HEK293T (cell line): ENCODE measurements around the gene SMPD3.

Source experiments
- CTCF ChIA-PET: fragments of 350-600 bp; formaldehyde crosslinking; extraction: SDS; loops from one replicate; lab custom pipeline; 2021; ENCODE audit warnings: antibody characterized with exemption, inconsistent platforms; lab: Yijun Ruan, JAX
- POLR2A ChIA-PET: fragments of 350-600 bp; formaldehyde crosslinking; extraction: SDS; loops from one replicate; lab custom pipeline; 2020; ENCODE audit warnings: antibody characterized with exemption, inconsistent platforms; lab: Yijun Ruan, JAX
- DNase-seq: peaks from one replicate; pipeline ENCODE4 v3.0.0; 2012; ENCODE audit warnings: mixed read lengths; ENCODE audit errors: extremely low spot score
- ARNT ChIP-seq: fragments of 450-650 bp; IDR thresholded peaks from 2 replicates; pipeline ENCODE4 v1.6.1; 2017; ENCODE audit warnings: mild to moderate bottlenecking
- BHLHE40 ChIP-seq: fragments of 450-650 bp; IDR thresholded peaks from 2 replicates; pipeline ENCODE4 v1.6.1; 2016; ENCODE audit warnings: mild to moderate bottlenecking, moderate library complexity, borderline replicate concordance
- CTBP1 ChIP-seq: fragments of 450-650 bp; IDR thresholded peaks from 2 replicates; pipeline ENCODE4 v1.6.1; 2016; ENCODE audit warnings: borderline replicate concordance
- ELF4 ChIP-seq: fragments of 450-650 bp; IDR thresholded peaks from 2 replicates; pipeline ENCODE4 v1.6.1; 2017; ENCODE audit warnings: antibody characterized with exemption
- FOXA1 ChIP-seq: fragments of 450-650 bp; IDR thresholded peaks from 2 replicates; pipeline ENCODE4 v1.6.1; 2016; ENCODE audit warnings: mild to moderate bottlenecking
- FOXK2 ChIP-seq: fragments of 450-650 bp; IDR thresholded peaks from 2 replicates; pipeline ENCODE4 v1.6.1; 2016; ENCODE audit warnings: mild to moderate bottlenecking
- FOXM1 ChIP-seq: fragments of 450-650 bp; IDR thresholded peaks from 2 replicates; pipeline ENCODE4 v1.6.1; 2017; ENCODE audit warnings: mild to moderate bottlenecking, borderline replicate concordance
- HDGF ChIP-seq: fragments of 450-650 bp; IDR thresholded peaks from 2 replicates; pipeline ENCODE4 v1.6.1; 2017; ENCODE audit warnings: antibody characterized with exemption, borderline replicate concordance
- L3MBTL2 ChIP-seq: fragments of 450-650 bp; conservative IDR thresholded peaks from 2 replicates; pipeline ENCODE4 v1.6.1; 2016; ENCODE audit warnings: mild to moderate bottlenecking
- LEF1 ChIP-seq: fragments of 450-650 bp; IDR thresholded peaks from 2 replicates; pipeline ENCODE4 v1.6.1; 2017; ENCODE audit warnings: mild to moderate bottlenecking, borderline replicate concordance
- NFRKB ChIP-seq: fragments of 450-650 bp; IDR thresholded peaks from 2 replicates; pipeline ENCODE4 v1.6.1; 2016; ENCODE audit warnings: mild to moderate bottlenecking, moderate library complexity
- PKNOX1 ChIP-seq: fragments of 450-650 bp; IDR thresholded peaks from 2 replicates; pipeline ENCODE4 v1.6.1; 2016
- SP1 ChIP-seq: fragments of 450-650 bp; IDR thresholded peaks from 2 replicates; pipeline ENCODE4 v1.6.1; 2017
- SUZ12 ChIP-seq: fragments of 450-650 bp; IDR thresholded peaks from 2 replicates; pipeline ENCODE4 v1.6.1; 2016; ENCODE audit warnings: mild to moderate bottlenecking
- TARDBP ChIP-seq: fragments of 450-650 bp; IDR thresholded peaks from 2 replicates; pipeline ENCODE4 v1.6.1; 2016
- ZNF384 ChIP-seq: fragments of 450-650 bp; IDR thresholded peaks from 2 replicates; pipeline ENCODE4 v1.6.1; 2016

The SMPD3 gene

GRCh38 chr16:68376590-68376989 lies 71.7 kb downstream of the SMPD3 start:
- TF ChIP-seq SUZ12: no peak
- no peak for TF ChIP-seq FOXM1
- no peak for TF ChIP-seq FOXA1
- TF ChIP-seq HDGF: no peak
- TF ChIP-seq NFRKB: no peak
- TF ChIP-seq PKNOX1: no peak
- no peak for TF ChIP-seq SP1
- no peak for TF ChIP-seq BHLHE40
- TF ChIP-seq LEF1: no peak
- no peak for TF ChIP-seq FOXK2
- TF ChIP-seq ELF4: no peak
- TF ChIP-seq ARNT: no peak
- TF ChIP-seq ZNF384: no peak
- TF ChIP-seq L3MBTL2: no peak
- no peak for TF ChIP-seq CTBP1
- no peak for TF ChIP-seq TARDBP
- DNase-seq: no peak
- CTCF ChIA-PET: no interaction called here
- POLR2A ChIA-PET: no interaction called here

GRCh38 chr16:68375801-68376536 lies 72.3 kb downstream of the SMPD3 start:
- TF ChIP-seq L3MBTL2: no peak
- TF ChIP-seq SUZ12: no peak
- TF ChIP-seq ZNF384: no peak
- TF ChIP-seq FOXA1: no peak
- TF ChIP-seq FOXK2: no peak
- no peak for TF ChIP-seq ELF4
- TF ChIP-seq TARDBP: no peak
- TF ChIP-seq LEF1: no peak
- no peak for TF ChIP-seq SP1
- no peak for TF ChIP-seq PKNOX1
- no peak for TF ChIP-seq NFRKB
- TF ChIP-seq BHLHE40: no peak
- no peak for TF ChIP-seq ARNT
- TF ChIP-seq CTBP1: no peak
- no peak for TF ChIP-seq FOXM1
- no peak for TF ChIP-seq HDGF
- ChIA-PET POLR2A (no interaction called here), CTCF (interaction anchor here (0.6 kb wide), 1 partner anchor 12 kb away, joined by 3 read pairs; no protein-coding TSS in a partner anchor)
- DNase-seq: no peak

GRCh38 chr16:68374961-68375660 lies 73.2 kb downstream of the SMPD3 start:
- ChIA-PET POLR2A (no interaction called here), CTCF (no interaction called here)
- TF ChIP-seq FOXK2: no peak
- TF ChIP-seq FOXA1: no peak
- no peak for TF ChIP-seq HDGF
- no peak for TF ChIP-seq LEF1
- TF ChIP-seq ZNF384: no peak
- TF ChIP-seq PKNOX1: no peak
- no peak for TF ChIP-seq TARDBP
- TF ChIP-seq CTBP1: no peak
- TF ChIP-seq ARNT: no peak
- no peak for TF ChIP-seq SP1
- TF ChIP-seq BHLHE40: no peak
- no peak for TF ChIP-seq SUZ12
- no peak for DNase-seq

- POLR2A ChIA-PET: no interaction called here
- no peak for DNase-seq
- CTCF ChIA-PET: no interaction called here
- TF ChIP-seq NFRKB: no peak
- TF ChIP-seq LEF1: no peak
- no peak for TF ChIP-seq ELF4
- TF ChIP-seq CTBP1: no peak
- no peak for TF ChIP-seq ZNF384
- no peak for TF ChIP-seq BHLHE40
- TF ChIP-seq ARNT: no peak
- no peak for TF ChIP-seq SUZ12
- TF ChIP-seq FOXK2: no peak
- no peak for TF ChIP-seq PKNOX1
- no peak for TF ChIP-seq HDGF
- TF ChIP-seq FOXA1: no peak
- TF ChIP-seq FOXM1: no peak
- no peak for TF ChIP-seq TARDBP
- no peak for TF ChIP-seq SP1
- no peak for TF ChIP-seq L3MBTL2
These were observed 74.0 kb downstream of the SMPD3 start for GRCh38 chr16:68374246-68374805.
